Osteocyte (in vitro differentiated cells): ENCODE results near the gene CHKA. TPM values are rescaled to one million over a fixed set of nuclear protein-coding genes. Genes with fewer than 3 reads are reported as not detected.

Experiments used
- DNase-seq: peaks from one replicate; pipeline ENCODE4 v3.0.0; 2021; ENCODE audit warnings: mixed read lengths; ENCODE audit not compliant: unreplicated experiment; ENCODE audit errors: extremely low spot score
- H3K27ac Mint-ChIP-seq: one replicate; pipeline ENCODE4 v1.8.0; 2021; ENCODE audit warnings: mild to moderate bottlenecking, mixed read lengths; ENCODE audit not compliant: unreplicated experiment
- H3K27me3 Mint-ChIP-seq: one replicate; pipeline ENCODE4 v1.8.0; 2021; ENCODE audit warnings: mixed read lengths; ENCODE audit not compliant: unreplicated experiment
- H3K36me3 Mint-ChIP-seq: one replicate; pipeline ENCODE4 v1.8.0; 2021; ENCODE audit warnings: mixed read lengths; ENCODE audit not compliant: unreplicated experiment
- H3K4me1 Mint-ChIP-seq: one replicate; pipeline ENCODE4 v1.8.0; 2021; ENCODE audit warnings: mixed read lengths; ENCODE audit not compliant: unreplicated experiment
- H3K4me3 Mint-ChIP-seq: one replicate; pipeline ENCODE4 v1.8.0; 2021; ENCODE audit warnings: mild to moderate bottlenecking, moderate library complexity, mixed read lengths; ENCODE audit not compliant: unreplicated experiment
- H3K9me3 Mint-ChIP-seq: one replicate; pipeline ENCODE4 v1.8.0; 2021; ENCODE audit warnings: mixed read lengths; ENCODE audit not compliant: unreplicated experiment
- CTCF ChIP-seq: fragments of 200-600 bp; sonication (generic); IDR thresholded peaks from 2 replicates; pipeline ENCODE4 v1.5.0; 2021; ENCODE audit warnings: antibody characterized with exemption, mild to moderate bottlenecking, moderate library complexity
- total RNA-seq: library from RNA; stranded (reverse); gene quantifications from 2 replicates; pipeline ENCODE4 v1.2.1, GENCODE V29; 2021

The CHKA gene
- total RNA-seq, 1 donor from 2014 or later: 38.0 TPM

- no peak for TF ChIP-seq CTCF
- no peak for DNase-seq
- Mint-ChIP-seq H3K27me3 (no peaks in the 10 kb centered on the region), H3K4me1 (peaks cover 78% of the 10 kb centered on the region), H3K4me3 (no peak overlapping the region), H3K27ac (peak overlapping the region; percentile 75), H3K36me3 (no peaks in the 10 kb centered on the region), H3K9me3 (no peaks in the 10 kb centered on the region)
These were observed 104.9 kb downstream of the CHKA start for GRCh38 chr11:68016161-68016903.

GRCh38 chr11:68015467-68015866 is 105.7 kb downstream of the CHKA start:
- no peak for TF ChIP-seq CTCF
- H3K9me3 Mint-ChIP-seq: no peaks in the 10 kb centered on the region
- no peak for DNase-seq
- H3K4me1 Mint-ChIP-seq: peaks cover 78% of the 10 kb centered on the region
- no peaks in the 10 kb centered on the region for H3K36me3 Mint-ChIP-seq
- H3K4me3 Mint-ChIP-seq: no peak overlapping the region
- H3K27me3 Mint-ChIP-seq: no peaks in the 10 kb centered on the region
- no peak overlapping the region for H3K27ac Mint-ChIP-seq

GRCh38 chr11:68014947-68015447 is 106.2 kb downstream of the CHKA start:
- Mint-ChIP-seq H3K4me3 (peak overlapping the region; percentile 4), H3K9me3 (no peaks in the 10 kb centered on the region), H3K27me3 (no peaks in the 10 kb centered on the region), H3K36me3 (no peaks in the 10 kb centered on the region), H3K27ac (peak overlapping the region; percentile 97), H3K4me1 (peaks cover 80% of the 10 kb centered on the region)
- no peak for DNase-seq
- TF ChIP-seq CTCF: no peak

- no peak for TF ChIP-seq CTCF
- Mint-ChIP-seq H3K9me3 (no peaks in the 10 kb centered on the region), H3K27me3 (no peaks in the 10 kb centered on the region), H3K27ac (peak overlapping the region; percentile 97), H3K4me1 (peaks cover 81% of the 10 kb centered on the region), H3K36me3 (no peaks in the 10 kb centered on the region), H3K4me3 (peak overlapping the region; percentile 4)
- DNase-seq: peak; percentile 92
These were observed 106.8 kb downstream of the CHKA start for GRCh38 chr11:68014157-68014946.

- no peaks in the 10 kb centered on the region for H3K36me3 Mint-ChIP-seq
- H3K27me3 Mint-ChIP-seq: no peaks in the 10 kb centered on the region
- H3K9me3 Mint-ChIP-seq: no peaks in the 10 kb centered on the region
- H3K4me3 Mint-ChIP-seq: no peak overlapping the region
- peak overlapping the region; percentile 97 for H3K27ac Mint-ChIP-seq
- H3K4me1 Mint-ChIP-seq: peaks cover 87% of the 10 kb centered on the region
- no peak for TF ChIP-seq CTCF
- no peak for DNase-seq
These were observed 107.5 kb downstream of the CHKA start for GRCh38 chr11:68013611-68014156.
